HK-2 (cell line): ENCODE measurements around the gene MBD5.
"Not testable (repeated sequence)": the region's sequence is repeated elsewhere in the genome, so short reads cannot be mapped to it uniquely, and the experiment has no call there.

ENCODE experiments used
- DNase-seq: peaks from one replicate; pipeline ENCODE4 v3.0.0-alpha.2; 2018; ENCODE audit not compliant: unreplicated experiment

MBD5 gene

GRCh38 chr2:148523315-148523714, 502.4 kb downstream of the MBD5 start:
- DNase-seq = no peak

DNA sequence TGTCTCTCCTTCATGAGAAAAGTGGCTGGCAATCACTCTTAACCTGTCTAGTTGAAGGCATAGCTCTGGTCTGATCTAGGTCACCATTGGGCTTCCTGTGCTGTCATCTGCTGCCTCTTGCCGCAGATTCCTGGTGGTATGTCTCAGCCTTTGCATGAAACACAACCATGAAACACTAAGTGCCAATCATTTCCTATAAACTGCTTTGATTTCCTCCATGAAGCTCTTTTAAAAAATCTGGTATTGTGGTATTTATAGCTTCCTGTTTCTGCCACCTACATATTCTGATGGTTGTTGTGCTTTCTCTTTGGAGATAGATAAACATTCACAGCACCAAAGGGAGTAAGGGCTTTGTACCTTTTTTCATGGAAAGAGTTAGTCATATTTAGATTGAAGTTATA, 503.6 kb downstream of the MBD5 start:
- no peak for DNase-seq

GRCh38 chr2:148525130-148525529, 504.2 kb downstream of the MBD5 start:
- DNase-seq = no peak

GRCh38 chr2:148526509-148527346, 505.8 kb downstream of the MBD5 start:
- DNase-seq = no peak

- no peak for DNase-seq
Observed at GRCh38 chr2:148527488-148528340, 506.8 kb downstream of the MBD5 start.

DNA sequence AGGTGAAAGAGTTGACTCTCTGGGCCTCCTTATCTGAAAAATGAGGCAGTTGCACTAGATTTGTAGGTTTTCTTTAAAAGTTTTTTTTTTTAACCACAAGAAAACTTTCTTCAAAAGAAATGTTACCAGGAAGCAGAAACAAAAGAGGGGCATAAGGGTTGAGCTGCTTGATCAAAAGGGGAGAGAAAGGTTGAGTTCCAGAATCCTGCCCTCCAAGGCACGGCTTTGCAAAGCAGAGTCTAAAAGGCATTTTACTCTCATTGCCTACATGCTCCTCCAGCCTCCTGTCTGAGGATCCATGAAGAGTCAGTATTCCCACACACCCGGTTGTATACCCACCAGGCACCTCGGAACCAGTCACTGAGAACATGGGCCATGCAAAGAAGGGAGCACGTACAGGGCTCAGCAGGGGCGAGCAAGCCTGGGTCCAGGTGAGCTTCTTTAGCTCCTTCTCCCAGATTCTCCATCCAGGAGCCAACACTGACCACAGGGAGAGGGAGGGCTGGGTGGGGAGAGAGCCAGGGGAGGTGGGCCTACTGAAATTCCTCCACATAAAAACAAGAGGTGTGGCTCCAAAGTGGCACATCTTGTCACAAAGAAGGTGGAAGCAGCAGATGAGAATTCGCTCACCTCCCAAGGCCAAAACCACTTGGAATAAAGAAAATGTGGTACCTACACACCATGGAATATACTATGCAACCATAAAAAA, 507.6 kb downstream of the MBD5 start:
- no peak for DNase-seq

GRCh38 chr2:148529745-148530144, 508.9 kb downstream of the MBD5 start:
- DNase-seq = no peak

DNA sequence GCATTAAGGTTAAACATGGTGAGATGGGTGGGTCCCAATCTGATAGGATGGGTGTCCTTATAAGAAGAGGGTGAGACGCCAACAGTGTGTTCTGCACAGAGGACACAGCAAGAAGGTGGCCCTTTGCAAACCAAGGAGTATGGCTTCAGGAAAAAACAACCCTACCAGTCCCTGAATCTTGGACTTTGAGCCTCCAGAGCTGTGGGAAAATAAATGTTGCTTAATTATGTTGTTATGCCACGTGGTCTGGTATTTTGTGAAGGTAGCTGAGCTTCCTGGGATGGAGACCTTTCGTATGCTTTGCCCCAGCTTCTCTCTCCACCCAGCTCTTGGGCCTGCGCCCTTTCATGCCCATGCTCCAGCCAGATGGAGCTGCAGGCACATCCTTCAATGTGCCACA, 509.5 kb downstream of the MBD5 start:
- DNase-seq = no peak

GRCh38 chr2:148531235-148531634, 510.3 kb downstream of the MBD5 start:
- no peak for DNase-seq

- no peak for DNase-seq
Observed at GRCh38 chr2:148531669-148532428, 511.0 kb downstream of the MBD5 start.

DNA sequence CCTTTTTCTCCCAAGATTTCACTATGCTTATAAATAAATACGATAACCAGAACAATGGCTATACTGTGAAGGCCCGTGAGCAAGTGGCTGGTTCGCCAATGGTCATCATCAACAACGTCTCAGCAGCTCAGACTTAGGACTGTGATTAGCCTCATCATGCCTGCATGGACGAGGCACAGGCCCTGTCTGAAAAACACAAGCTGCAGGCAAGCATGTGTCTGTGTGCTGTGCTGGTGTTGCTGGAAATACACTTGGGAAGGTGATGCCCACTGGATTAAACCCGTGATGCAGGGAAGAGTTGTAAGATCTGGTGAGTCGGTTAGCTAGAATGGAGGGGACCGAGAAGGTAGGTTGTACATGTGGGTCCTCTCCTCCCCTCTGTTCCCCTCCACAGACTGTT, 512.1 kb downstream of the MBD5 start:
- DNase-seq = no peak

GRCh38 chr2:148533685-148534084, 512.8 kb downstream of the MBD5 start:
- DNase-seq = no peak

DNA sequence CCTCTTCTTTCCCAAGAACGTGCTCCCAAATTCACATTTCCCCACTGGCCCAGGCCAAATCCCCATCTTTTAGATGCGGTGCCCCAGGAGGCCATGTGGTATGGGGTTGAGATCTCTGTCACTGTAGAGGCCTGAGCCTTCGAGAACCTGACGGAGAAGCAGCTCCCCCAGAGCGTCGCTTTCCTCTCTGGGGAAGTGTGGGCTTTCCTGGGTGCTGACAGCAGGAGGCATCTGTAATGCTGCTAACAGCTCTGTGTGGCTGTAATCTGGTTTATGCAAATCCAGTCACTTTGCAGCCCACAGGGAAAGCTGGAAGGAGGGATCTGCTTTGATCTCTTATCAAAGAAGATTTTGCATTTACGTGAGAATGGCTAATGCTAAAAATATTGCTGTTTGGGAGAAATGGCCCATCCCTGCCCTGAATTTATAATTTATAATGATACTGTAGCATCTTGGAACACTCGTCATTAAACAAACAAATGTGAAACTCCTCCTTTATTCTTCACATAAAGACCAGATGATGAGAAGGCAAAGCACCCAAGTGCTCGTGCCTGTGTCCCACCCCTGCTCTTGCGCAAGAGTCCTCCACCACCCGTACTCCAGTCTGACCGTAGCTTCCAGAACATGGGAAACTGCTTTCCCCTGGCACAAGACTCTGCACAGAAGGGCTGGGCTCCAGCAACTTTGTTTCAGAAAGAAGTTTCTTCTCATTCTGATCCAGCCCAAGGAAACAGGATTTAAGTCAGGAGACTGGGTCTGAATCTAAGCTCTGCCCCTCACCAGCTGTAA, 513.7 kb downstream of the MBD5 start:
- no peak for DNase-seq

GRCh38 chr2:148538375-148538774, 517.5 kb downstream of the MBD5 start:
- no peak for DNase-seq

DNA sequence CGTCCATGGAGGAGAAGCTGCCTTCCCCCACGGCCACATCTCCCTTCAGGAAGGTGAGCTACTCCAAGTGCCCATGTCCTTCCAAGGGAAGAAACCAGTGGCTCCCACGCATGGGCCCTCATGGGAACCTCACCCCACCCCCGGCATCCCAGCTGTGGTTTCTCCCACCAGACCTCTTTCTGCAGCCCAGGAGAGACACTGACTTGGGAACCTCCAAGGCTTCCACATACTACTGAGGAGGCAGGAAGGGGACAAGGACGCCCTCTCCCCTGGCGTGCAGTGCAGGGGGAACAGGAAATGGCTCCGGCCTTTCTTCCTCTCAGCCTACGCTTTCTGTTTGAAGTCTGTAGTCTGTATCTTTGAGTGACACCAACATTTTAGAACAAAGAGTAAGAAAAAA, 519.1 kb downstream of the MBD5 start:
- no peak for DNase-seq

GRCh38 chr2:148541792-148542191, 520.9 kb downstream of the MBD5 start:
- DNase-seq = no peak

GRCh38 chr2:148542614-148543013, 521.7 kb downstream of the MBD5 start:
- no peak for DNase-seq

DNA sequence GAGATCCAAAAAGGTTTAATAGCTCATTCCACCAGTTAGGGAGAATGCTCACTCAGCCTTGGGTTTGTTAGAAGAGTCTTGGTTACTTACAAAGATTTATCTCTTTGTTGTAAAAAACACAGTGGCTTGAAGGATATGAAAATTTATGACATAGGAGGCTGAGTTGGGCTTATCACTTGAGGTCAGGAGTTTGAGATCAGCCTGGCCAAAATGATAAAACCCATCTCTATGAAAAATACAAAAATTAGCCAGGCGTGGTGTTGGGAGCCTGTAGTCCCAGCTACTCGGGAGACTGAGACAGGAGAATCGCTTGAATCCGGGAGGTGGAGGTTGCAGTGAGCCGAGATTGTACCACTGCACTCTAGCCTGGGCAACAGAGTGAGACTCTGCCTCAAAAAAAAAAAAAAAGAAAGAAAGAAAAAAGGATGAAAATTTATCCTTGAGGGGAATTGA, 522.2 kb downstream of the MBD5 start:
- DNase-seq = not testable (repeated sequence)

DNA sequence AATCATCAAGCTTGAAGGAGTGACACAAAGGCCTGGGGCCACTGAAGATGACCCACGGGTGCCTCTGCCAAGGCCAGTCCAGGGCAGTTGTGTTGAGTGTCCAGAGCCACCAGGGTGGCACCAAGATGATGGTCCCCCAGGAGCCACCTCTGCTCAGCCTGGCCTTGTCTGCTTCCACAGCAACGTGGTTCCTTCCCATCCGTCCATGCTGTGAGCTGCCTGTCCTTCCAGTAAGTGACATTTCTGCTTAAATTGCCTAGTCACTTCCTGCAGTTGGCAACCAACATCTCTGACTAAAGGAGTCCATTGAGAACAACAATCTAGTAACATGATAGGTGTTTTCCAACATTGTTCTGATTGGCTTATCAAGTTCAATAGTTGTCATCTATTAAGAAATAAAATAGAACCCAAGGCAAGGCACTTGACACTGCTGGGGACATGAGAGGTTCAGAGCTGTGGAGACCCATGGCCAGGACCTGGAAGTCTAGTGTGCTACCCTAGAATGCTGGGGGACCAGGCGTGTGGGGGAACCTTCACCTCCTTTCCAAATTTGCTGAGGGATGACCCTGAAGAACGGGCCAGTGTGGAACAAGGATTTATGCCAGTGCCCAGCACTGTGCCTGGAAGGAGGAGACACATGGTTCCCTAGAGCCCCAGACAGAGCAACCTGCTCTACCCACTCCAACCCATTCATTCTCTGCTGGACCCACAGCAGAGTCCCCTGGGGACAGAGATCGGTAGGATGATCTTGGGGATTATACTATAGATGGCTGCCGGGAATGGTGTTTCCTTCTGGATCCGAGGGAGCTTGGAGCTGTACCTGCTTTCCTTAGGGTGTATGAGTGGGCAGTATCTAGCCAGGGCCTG, 524.7 kb downstream of the MBD5 start:
- no peak for DNase-seq

- DNase-seq = peak; percentile 18
Observed at GRCh38 chr2:148546270-148546669, 525.4 kb downstream of the MBD5 start.
